H9 (cell line): ENCODE data around the gene HCK. TPM values are rescaled to one million over a fixed set of nuclear protein-coding genes. Genes with fewer than 3 reads are reported as not detected.

Experiments used
- DNase-seq: peaks from one replicate; pipeline ENCODE4 v3.0.0-alpha.2; 2017
- H2AFZ ChIP-seq: one replicate; pipeline ENCODE4 v1.6.1; 2013; ENCODE audit warnings: mild to moderate bottlenecking, low read length, control low read depth, moderate library complexity
- H2AK5ac ChIP-seq: 2 replicates; pipeline ENCODE4 v1.6.1; 2013; ENCODE audit warnings: low read length, control low read depth, mixed read lengths; ENCODE audit not compliant: insufficient read length
- H2BK120ac ChIP-seq: one replicate; pipeline ENCODE4 v1.6.1; 2013; ENCODE audit warnings: low read depth, mild to moderate bottlenecking, low read length, control low read depth, inconsistent platforms; ENCODE audit not compliant: poor library complexity, severe bottlenecking
- H2BK12ac ChIP-seq: 2 replicates; pipeline ENCODE4 v1.6.1; 2013; ENCODE audit warnings: low read length, control low read depth, mixed read lengths, low read depth; ENCODE audit not compliant: insufficient read length
- H2BK15ac ChIP-seq: 2 replicates; pipeline ENCODE4 v1.6.1; 2013; ENCODE audit warnings: low read depth, low read length, control low read depth
- H2BK20ac ChIP-seq: one replicate; pipeline ENCODE4 v1.6.1; 2013; ENCODE audit warnings: low read depth, mild to moderate bottlenecking, low read length, control low read depth, inconsistent platforms; ENCODE audit not compliant: poor library complexity, severe bottlenecking
- H2BK5ac ChIP-seq: 2 replicates; pipeline ENCODE4 v1.6.1; 2013; ENCODE audit warnings: low read length, control low read depth, mixed read lengths; ENCODE audit not compliant: insufficient read length
- H3K14ac ChIP-seq: 2 replicates; pipeline ENCODE4 v1.6.1; 2013; ENCODE audit warnings: low read length, control low read depth; ENCODE audit not compliant: insufficient read depth
- H3K18ac ChIP-seq: 2 replicates; pipeline ENCODE4 v1.6.1; 2013; ENCODE audit warnings: low read depth, mild to moderate bottlenecking, mixed read lengths, low read length, control low read depth; ENCODE audit not compliant: insufficient read length
- H3K23ac ChIP-seq: 2 replicates; pipeline ENCODE4 v1.6.1; 2013; ENCODE audit warnings: low read length, control low read depth, mixed read lengths, low read depth; ENCODE audit not compliant: insufficient read length
- H3K23me2 ChIP-seq: 2 replicates; pipeline ENCODE4 v1.6.1; 2013; ENCODE audit warnings: low read depth, mild to moderate bottlenecking, mixed read lengths, low read length, control low read depth; ENCODE audit not compliant: insufficient read length, poor library complexity, severe bottlenecking
- H3K27ac ChIP-seq: 2 replicates; pipeline ENCODE4 v1.5.1; 2013; ENCODE audit warnings: low read length, control low read depth, mixed read lengths, low read depth; ENCODE audit not compliant: insufficient read length
- H3K27me3 ChIP-seq: 2 replicates; pipeline ENCODE4 v1.6.1; 2013; ENCODE audit warnings: low read length, control low read depth, inconsistent platforms; ENCODE audit not compliant: insufficient read depth
- H3K4ac ChIP-seq: 2 replicates; pipeline ENCODE4 v1.6.1; 2013; ENCODE audit warnings: low read depth, mild to moderate bottlenecking, control low read depth, inconsistent platforms, low read length, moderate library complexity
- H3K4me1 ChIP-seq: 2 replicates; pipeline ENCODE4 v1.6.1; 2013; ENCODE audit warnings: low read length, control low read depth, inconsistent platforms; ENCODE audit not compliant: insufficient read depth
- H3K4me2 ChIP-seq: 2 replicates; pipeline ENCODE4 v1.6.1; 2013; ENCODE audit warnings: low read length, control low read depth, mixed read lengths; ENCODE audit not compliant: insufficient read length, insufficient read depth
- H3K56ac ChIP-seq: 2 replicates; pipeline ENCODE4 v1.6.1; 2013; ENCODE audit warnings: low read depth, mild to moderate bottlenecking, mixed read lengths, low read length, control low read depth; ENCODE audit not compliant: insufficient read length
- H3K79me1 ChIP-seq: 2 replicates; pipeline ENCODE4 v1.6.1; 2013; ENCODE audit warnings: low read depth, mild to moderate bottlenecking, moderate library complexity, low read length, control low read depth, inconsistent platforms; ENCODE audit not compliant: insufficient read depth, poor library complexity, severe bottlenecking
- H3K79me2 ChIP-seq: 2 replicates; pipeline ENCODE4 v1.6.1; 2013; ENCODE audit warnings: low read length, control low read depth, inconsistent platforms; ENCODE audit not compliant: insufficient read depth
- H3K9ac ChIP-seq: 2 replicates; pipeline ENCODE4 v1.6.1; 2013; ENCODE audit warnings: low read length, control low read depth, mixed read lengths; ENCODE audit not compliant: insufficient read length; ENCODE audit errors: extremely low read depth
- H3K9me3 ChIP-seq: one replicate; pipeline ENCODE4 v1.6.1; 2013; ENCODE audit warnings: low read depth, low read length, inconsistent platforms; ENCODE audit not compliant: control insufficient read depth
- H3T11ph ChIP-seq: one replicate; pipeline ENCODE4 v1.6.1; 2013; ENCODE audit warnings: mild to moderate bottlenecking, low read length, control low read depth, inconsistent platforms
- H4K20me1 ChIP-seq: one replicate; pipeline ENCODE4 v1.6.1; 2013; ENCODE audit not compliant: control insufficient read depth, insufficient read length, insufficient read depth
- H4K5ac ChIP-seq: 2 replicates; pipeline ENCODE4 v1.6.1; 2013; ENCODE audit warnings: low read depth, mild to moderate bottlenecking, mixed read lengths, low read length, control low read depth; ENCODE audit not compliant: insufficient read length
- H4K8ac ChIP-seq: replicated peaks from 2 replicates; pipeline ENCODE4 v1.6.1; 2013; ENCODE audit warnings: low read length, control low read depth, mixed read lengths, low read depth; ENCODE audit not compliant: insufficient read length
- H4K91ac ChIP-seq: 2 replicates; pipeline ENCODE4 v1.6.1; 2013; ENCODE audit warnings: low read depth, mild to moderate bottlenecking, moderate library complexity, mixed read lengths, low read length, control low read depth; ENCODE audit not compliant: insufficient read length
- H3K27ac Mint-ChIP-seq, 3 experiments: 2 replicates in 2 of 3; 3 replicates in 1 of 3; pipeline ENCODE4 v1.8.0; 2020 to 2021; ENCODE audit warnings: mixed read lengths in 3 of 3, mild to moderate bottlenecking in 1 of 3, moderate library complexity in 1 of 3
- H3K27me3 Mint-ChIP-seq: 2 replicates; pipeline ENCODE4 v1.8.0; 2021; ENCODE audit warnings: low read depth, mild to moderate bottlenecking, moderate library complexity, mixed read lengths
- H3K36me3 Mint-ChIP-seq, 3 experiments: 2 replicates in 2 of 3; 3 replicates in 1 of 3; pipeline ENCODE4 v1.8.0; 2020 to 2021; ENCODE audit warnings: low read depth in 3 of 3, mixed read lengths in 3 of 3; ENCODE audit not compliant: insufficient read depth in 1 of 3
- H3K4me1 Mint-ChIP-seq, 2 experiments: 2 replicates each; pipeline ENCODE4 v1.8.0; 2020; ENCODE audit warnings: mixed read lengths in 2 of 2
- H3K4me3 Mint-ChIP-seq, 2 experiments: 2 replicates in 1 of 2; 3 replicates in 1 of 2; pipeline ENCODE4 v1.8.0; 2020 to 2021; ENCODE audit warnings: mild to moderate bottlenecking in 2 of 2, mixed read lengths in 2 of 2, moderate library complexity in 1 of 2
- H3K9me3 Mint-ChIP-seq, 2 experiments: 2 replicates in 1 of 2; 3 replicates in 1 of 2; pipeline ENCODE4 v1.8.0; 2020; ENCODE audit warnings: mild to moderate bottlenecking in 2 of 2, mixed read lengths in 2 of 2, moderate library complexity in 1 of 2
- WGBS: extraction: QIAGEN DNeasy Blood & Tissue Kit; methylation state at CpG from one replicate; pipeline ENCODE4 v1.1.7; 2013; ENCODE audit warnings: missing lambda C conversion rate, low lambda C conversion rate, mixed read lengths; ENCODE audit not compliant: insufficient read length; ENCODE audit errors: extremely low coverage; 5-methylcytosine and 5-hydroxymethylcytosine counted together
- total RNA-seq: library from RNA; stranded (reverse); gene quantifications from 2 replicates; pipeline ENCODE4 v1.2.1, GENCODE V29; 2021
- TF ChIP-seq, protein P1 (sequence below): fragments of 200-600 bp; sonication (generic); conservative IDR thresholded peaks from 3 replicates; pipeline ENCODE4 v1.8.0; 2021; ENCODE audit warnings: antibody characterized with exemption, mild to moderate bottlenecking

Gene HCK
- total RNA-seq, 1 experiment from 2014 or later: 1.7 TPM

DNA sequence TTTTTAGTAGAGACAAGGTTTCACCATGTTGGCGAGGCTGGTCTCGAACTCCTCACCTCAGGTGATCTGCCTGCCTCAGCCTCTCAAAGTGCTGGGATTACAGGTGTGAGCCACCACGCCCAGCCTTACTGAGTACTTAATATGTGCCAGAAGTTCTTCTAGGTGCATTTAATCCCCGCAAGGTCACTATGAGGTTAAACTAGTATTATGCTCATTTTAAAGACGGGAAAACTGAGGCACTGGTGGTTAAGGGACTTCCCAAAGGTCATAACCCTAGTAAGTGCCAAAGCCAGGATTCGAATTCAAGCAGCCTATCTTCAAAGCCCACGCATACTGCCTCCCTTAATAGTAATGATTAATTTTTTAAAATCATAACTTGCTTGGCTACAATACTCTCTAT lies 42.5 kb upstream of the HCK start:
- no peaks in the 10 kb centered on the region for H3K23me2 ChIP-seq
- Mint-ChIP-seq H3K27me3 (no peaks in the 10 kb centered on the region; the same call in none of the 2 replicates), H3K36me3 (no peaks in the 10 kb centered on the region), H3K4me3 (no peak overlapping the region), H3K4me1 (peaks cover 56% of the 10 kb centered on the region in 2 experiments), H3K9me3 (no peaks in the 10 kb centered on the region; a peak in 1 of 5 replicates), H3K27ac (0 out of 7 replicates have a peak overlapping the region, but pooled peaks of 1 of the 3 experiments have one; percentile 27)
- no peaks in the 10 kb centered on the region for H4K20me1 ChIP-seq
- H4K5ac ChIP-seq: no peak overlapping the region
- DNase-seq: no peak
- H2BK15ac ChIP-seq: no peak overlapping the region
- H3K9ac ChIP-seq: no peak overlapping the region
- no peak overlapping the region for H3K4ac ChIP-seq
- no peak overlapping the region for H3K23ac ChIP-seq
- TF ChIP-seq, protein P1, sequence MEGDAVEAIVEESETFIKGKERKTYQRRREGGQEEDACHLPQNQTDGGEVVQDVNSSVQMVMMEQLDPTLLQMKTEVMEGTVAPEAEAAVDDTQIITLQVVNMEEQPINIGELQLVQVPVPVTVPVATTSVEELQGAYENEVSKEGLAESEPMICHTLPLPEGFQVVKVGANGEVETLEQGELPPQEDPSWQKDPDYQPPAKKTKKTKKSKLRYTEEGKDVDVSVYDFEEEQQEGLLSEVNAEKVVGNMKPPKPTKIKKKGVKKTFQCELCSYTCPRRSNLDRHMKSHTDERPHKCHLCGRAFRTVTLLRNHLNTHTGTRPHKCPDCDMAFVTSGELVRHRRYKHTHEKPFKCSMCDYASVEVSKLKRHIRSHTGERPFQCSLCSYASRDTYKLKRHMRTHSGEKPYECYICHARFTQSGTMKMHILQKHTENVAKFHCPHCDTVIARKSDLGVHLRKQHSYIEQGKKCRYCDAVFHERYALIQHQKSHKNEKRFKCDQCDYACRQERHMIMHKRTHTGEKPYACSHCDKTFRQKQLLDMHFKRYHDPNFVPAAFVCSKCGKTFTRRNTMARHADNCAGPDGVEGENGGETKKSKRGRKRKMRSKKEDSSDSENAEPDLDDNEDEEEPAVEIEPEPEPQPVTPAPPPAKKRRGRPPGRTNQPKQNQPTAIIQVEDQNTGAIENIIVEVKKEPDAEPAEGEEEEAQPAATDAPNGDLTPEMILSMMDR: no peak
- H3K9me3 ChIP-seq: no peaks in the 10 kb centered on the region
- H2AFZ ChIP-seq: no peak overlapping the region
- H3K14ac ChIP-seq: no peak overlapping the region
- H3K4me1 ChIP-seq: peaks cover 2% of the 10 kb centered on the region; the same call in 1 of the 2 replicates
- no peak overlapping the region for H3K18ac ChIP-seq
- no peak overlapping the region for H3T11ph ChIP-seq
- no CpG with 5 or more reads among the region's 7 CpGs for WGBS
- no peak overlapping the region for H4K8ac ChIP-seq
- H3K79me2 ChIP-seq: no peaks in the 10 kb centered on the region
- no peak overlapping the region for H2BK12ac ChIP-seq
- no peaks in the 10 kb centered on the region for H3K79me1 ChIP-seq
- no peak overlapping the region for H2AK5ac ChIP-seq
- no peak overlapping the region for H2BK5ac ChIP-seq
- no peak overlapping the region for H4K91ac ChIP-seq
- no peak overlapping the region for H2BK20ac ChIP-seq
- no peak overlapping the region for H3K27ac ChIP-seq
- H3K27me3 ChIP-seq: no peaks in the 10 kb centered on the region
- H2BK120ac ChIP-seq: no peak overlapping the region
- no peak overlapping the region for H3K4me2 ChIP-seq
- H3K56ac ChIP-seq: no peak overlapping the region
